Measurements from ENCODE around the gene ATP5MG. TPM values are rescaled to one million over a fixed set of nuclear protein-coding genes. Genes with fewer than 3 reads are reported as not detected.

The ATP5MG gene
- total and polyA plus RNA-seq, 2 donors (not counting 1 experiment from before 2014, with no cell fraction given), result 118 to 142 TPM

GRCh38 chr11:118438314-118438931 is 37.0 kb downstream of the ATP5MG start:
- H3K4me1 Mint-ChIP-seq, result peaks cover 63% of the 10 kb centered on the region
- TF ChIP-seq, protein P1, sequence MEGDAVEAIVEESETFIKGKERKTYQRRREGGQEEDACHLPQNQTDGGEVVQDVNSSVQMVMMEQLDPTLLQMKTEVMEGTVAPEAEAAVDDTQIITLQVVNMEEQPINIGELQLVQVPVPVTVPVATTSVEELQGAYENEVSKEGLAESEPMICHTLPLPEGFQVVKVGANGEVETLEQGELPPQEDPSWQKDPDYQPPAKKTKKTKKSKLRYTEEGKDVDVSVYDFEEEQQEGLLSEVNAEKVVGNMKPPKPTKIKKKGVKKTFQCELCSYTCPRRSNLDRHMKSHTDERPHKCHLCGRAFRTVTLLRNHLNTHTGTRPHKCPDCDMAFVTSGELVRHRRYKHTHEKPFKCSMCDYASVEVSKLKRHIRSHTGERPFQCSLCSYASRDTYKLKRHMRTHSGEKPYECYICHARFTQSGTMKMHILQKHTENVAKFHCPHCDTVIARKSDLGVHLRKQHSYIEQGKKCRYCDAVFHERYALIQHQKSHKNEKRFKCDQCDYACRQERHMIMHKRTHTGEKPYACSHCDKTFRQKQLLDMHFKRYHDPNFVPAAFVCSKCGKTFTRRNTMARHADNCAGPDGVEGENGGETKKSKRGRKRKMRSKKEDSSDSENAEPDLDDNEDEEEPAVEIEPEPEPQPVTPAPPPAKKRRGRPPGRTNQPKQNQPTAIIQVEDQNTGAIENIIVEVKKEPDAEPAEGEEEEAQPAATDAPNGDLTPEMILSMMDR (IDR thresholded peaks at IDR 0.05), result no peak
- no peak for TF ChIP-seq EZH2 (IDR thresholded peaks at IDR 0.05; ENCODE audit: borderline replicate concordance, insufficient read depth, low read depth, low read length, poor library complexity, severe bottlenecking)
- no peaks in the 10 kb centered on the region for H3K27me3 Mint-ChIP-seq
- Histone ChIP-seq H3K36me3 (replicated peaks in 1 of 2; ENCODE audit: control extremely low read depth in 1 of 2, control insufficient read depth in 1 of 2, extremely low read depth in 1 of 2, insufficient read depth in 2 of 2, low read length in 1 of 2) (peaks cover 0 to 7% of the 10 kb centered on the region in 2 experiments), H3K4me3 (ENCODE audit: control extremely low read depth in 1 of 5, extremely low read depth in 1 of 5, insufficient read depth in 1 of 5, low read depth in 2 of 5, low read length in 4 of 5) (peak overlapping the region; percentile 70 to 89 (median 80)), H3K27ac (ENCODE audit: low read length in 2 of 2) (peak overlapping the region; percentile 83 to 94), H3K9me3 (ENCODE audit: control extremely low read depth in 1 of 3, control insufficient read depth in 2 of 3, insufficient read depth in 1 of 3, low read length in 2 of 3) (no peaks in the 10 kb centered on the region), H4K20me1 (ENCODE audit: control insufficient read depth, insufficient read depth, low read length, poor library complexity, severe bottlenecking) (peaks cover 62% of the 10 kb centered on the region), H3K9ac (ENCODE audit: low read length) (peak overlapping the region; percentile 77), H3K4me2 (replicated peaks; ENCODE audit: low read depth, low read length, poor library complexity, severe bottlenecking) (peak overlapping the region; percentile 95), H3K79me2 (ENCODE audit: control insufficient read depth, insufficient read depth, low read length) (peaks cover 68% of the 10 kb centered on the region), H2AFZ (ENCODE audit: insufficient read depth, low read depth, low read length, poor library complexity, severe bottlenecking) (peak overlapping the region; percentile 79), H3K4me1 (ENCODE audit: control insufficient read depth in 2 of 2, insufficient read depth in 2 of 2, low read length in 2 of 2) (peaks cover 42 to 44% of the 10 kb centered on the region in 2 donors), H3K27me3 (replicated peaks in 1 of 4; ENCODE audit: control extremely low read depth in 1 of 4, control insufficient read depth in 3 of 4, insufficient read depth in 4 of 4, low read length in 3 of 4) (no peaks in the 10 kb centered on the region)
- ChIA-PET CTCF (interaction anchor here (0.7 to 1.2 kb wide), 4 partner anchors 24 to 138 kb away, joined by 3 to 4 read pairs (median 3); no protein-coding TSS in a partner anchor), POLR2A (interaction anchor here (0.6 to 0.7 kb wide), 2 partner anchors 516 to 623 kb away, joined by 3 to 6 read pairs; no protein-coding TSS in a partner anchor)
- no peaks in the 10 kb centered on the region for H3K9me3 Mint-ChIP-seq (ENCODE audit: insufficient read depth)
- 1% methylated on average over 11 of the region's 14 CpGs for WGBS (ENCODE audit: insufficient coverage)
- peak; percentile 13 for ATAC-seq (ENCODE audit: low read depth)
- H3K4me3 Mint-ChIP-seq, result peak overlapping the region; percentile 96
- peak overlapping the region; percentile 95 for H3K27ac Mint-ChIP-seq
- intact Hi-C loops (cut with micrococcal nuclease), result loop anchor here (2.0 to 10.0 kb wide), 6 partner anchors 92 to 621 kb away; partner anchors contain the start of genes ARCN1, DDX6, MPZL3 and TMEM25
- DNase-seq, result peak; percentile 82

DNA sequence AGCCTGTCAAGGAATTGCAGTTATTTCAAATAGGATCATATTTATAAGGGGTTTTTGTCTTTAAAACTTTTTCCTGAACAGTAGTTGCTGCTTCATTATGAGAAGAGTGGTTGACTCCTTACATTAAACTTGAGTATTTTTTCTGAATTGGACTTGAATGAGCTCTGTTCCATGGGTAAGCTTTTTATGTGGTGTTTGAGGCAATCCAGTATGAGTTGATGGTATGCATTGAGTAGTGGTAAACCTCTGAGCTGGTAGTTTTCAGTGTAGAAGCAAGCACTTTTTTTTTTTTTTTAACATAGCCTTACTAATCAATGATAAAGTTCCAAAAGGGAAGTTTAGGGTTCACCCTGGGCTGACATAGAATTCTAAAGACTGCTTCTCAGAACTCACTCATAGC is 38.2 kb downstream of the ATP5MG start:
- intact Hi-C loops (cut with micrococcal nuclease), result loop anchor here (2.0 to 10.0 kb wide), 6 partner anchors 91 to 622 kb away; partner anchors contain the start of genes ARCN1, DDX6, MPZL3 and TMEM25
- no peak overlapping the region for H3K4me2 ChIP-seq (replicated peaks; ENCODE audit: low read depth, low read length, poor library complexity, severe bottlenecking)

More for the DNA sequence above, 38.2 kb downstream of the ATP5MG start:
- POLR2A ChIA-PET, result interaction anchor here (0.7 kb wide), 1 partner anchor 57 kb away, joined by 5 read pairs; no protein-coding TSS in a partner anchor
- H3K9me3 Mint-ChIP-seq (ENCODE audit: insufficient read depth), result no peaks in the 10 kb centered on the region
- no peak overlapping the region for H3K4me3 ChIP-seq (ENCODE audit: control extremely low read depth in 1 of 5, extremely low read depth in 1 of 5, insufficient read depth in 1 of 5, low read depth in 2 of 5, low read length in 4 of 5)
- peak overlapping the region; percentile 53 for H3K27ac Mint-ChIP-seq
- peaks cover 44 to 49% of the 10 kb centered on the region in 2 donors for H3K4me1 ChIP-seq (ENCODE audit: control insufficient read depth in 2 of 2, insufficient read depth in 2 of 2, low read length in 2 of 2)
- H3K9ac ChIP-seq (ENCODE audit: low read length), result no peak overlapping the region
- peak overlapping the region in 1 of 2 donors; percentile 94 for H3K27ac ChIP-seq (ENCODE audit: low read length in 2 of 2)
- CTCF ChIA-PET, result interaction anchor here (0.7 to 1.2 kb wide), 3 partner anchors 30 to 49 kb away, joined by 3 to 4 read pairs (median 4); no protein-coding TSS in a partner anchor
- no peak overlapping the region for H2AFZ ChIP-seq (ENCODE audit: insufficient read depth, low read depth, low read length, poor library complexity, severe bottlenecking)
- peaks cover 81% of the 10 kb centered on the region for H3K79me2 ChIP-seq (ENCODE audit: control insufficient read depth, insufficient read depth, low read length)
- peak overlapping the region; percentile 42 for H3K4me3 Mint-ChIP-seq
- peaks cover 69% of the 10 kb centered on the region for H3K4me1 Mint-ChIP-seq
- H4K20me1 ChIP-seq (ENCODE audit: control insufficient read depth, insufficient read depth, low read length, poor library complexity, severe bottlenecking), result peaks cover 75% of the 10 kb centered on the region
- H3K9me3 ChIP-seq (ENCODE audit: control extremely low read depth in 1 of 3, control insufficient read depth in 2 of 3, insufficient read depth in 1 of 3, low read length in 2 of 3), result no peaks in the 10 kb centered on the region
- H3K27me3 ChIP-seq (replicated peaks in 1 of 4; ENCODE audit: control extremely low read depth in 1 of 4, control insufficient read depth in 3 of 4, insufficient read depth in 4 of 4, low read length in 3 of 4), result no peaks in the 10 kb centered on the region
- no peak for TF ChIP-seq EZH2 (IDR thresholded peaks at IDR 0.05; ENCODE audit: borderline replicate concordance, insufficient read depth, low read depth, low read length, poor library complexity, severe bottlenecking)
- TF ChIP-seq, protein P1 (IDR thresholded peaks at IDR 0.05), result no peak
- H3K27me3 Mint-ChIP-seq, result no peaks in the 10 kb centered on the region
- peaks cover 0 to 7% of the 10 kb centered on the region in 2 experiments for H3K36me3 ChIP-seq (replicated peaks in 1 of 2; ENCODE audit: control extremely low read depth in 1 of 2, control insufficient read depth in 1 of 2, extremely low read depth in 1 of 2, insufficient read depth in 2 of 2, low read length in 1 of 2)
- no peak for DNase-seq
- no peak for ATAC-seq (ENCODE audit: low read depth)
